Forelimb muscle (tissue), 1 donor: ENCODE results near the gene SMYD3. TPM values are rescaled to one million over a fixed set of nuclear protein-coding genes. Genes with fewer than 3 reads are reported as not detected.

ENCODE experiments used
- DNase-seq: peaks from one replicate; pipeline ENCODE4 v3.0.0-alpha.2; 2013; ENCODE audit warnings: low read depth
- polyA plus RNA-seq: library from polyadenylated mRNA; unstranded; fragments of 120-200 nt; gene quantifications from one replicate; pipeline ENCODE4 v1.2.1, GENCODE V29; 2013; ENCODE audit not compliant: insufficient read length

The SMYD3 gene
- polyA plus RNA-seq, 1 donor, result 7.9 TPM

DNA sequence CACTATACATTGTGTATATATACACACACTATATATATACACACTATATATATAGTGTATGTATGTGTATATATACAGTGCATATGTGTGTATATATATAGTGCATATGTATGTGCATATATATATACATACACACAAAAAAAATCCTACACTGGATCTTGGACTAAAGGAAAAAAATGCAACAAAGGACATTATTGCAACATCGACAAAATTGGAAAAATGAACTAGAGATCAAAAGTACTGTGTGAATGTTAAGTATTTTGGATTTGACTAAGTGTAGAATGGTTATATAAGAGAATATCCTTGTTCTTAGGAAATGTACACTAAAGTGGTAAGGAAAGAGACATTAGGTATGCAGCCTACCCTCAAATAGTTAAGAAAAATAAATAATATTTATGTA is 36.5 kb downstream of the SMYD3 start:
- DNase-seq, result no peak

DNA sequence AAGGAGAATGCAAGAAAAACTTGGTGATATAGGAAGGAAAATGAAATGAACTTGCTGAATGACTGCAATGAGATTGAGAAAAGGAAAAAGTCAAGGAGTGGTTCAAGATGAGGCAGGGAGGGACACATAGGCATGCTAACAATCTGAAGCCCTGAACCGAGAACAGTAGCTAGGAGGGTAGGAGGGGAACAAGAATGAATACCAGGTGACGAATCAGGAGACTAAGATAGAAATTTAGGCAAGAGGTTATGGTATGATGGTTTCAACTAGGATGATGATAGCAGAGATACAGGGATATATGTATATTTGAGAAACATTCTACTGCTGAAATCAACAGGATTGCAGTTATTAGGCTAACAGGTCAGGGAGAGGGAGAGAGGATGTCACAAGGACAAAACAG is 44.1 kb downstream of the SMYD3 start:
- DNase-seq, result no peak

DNA sequence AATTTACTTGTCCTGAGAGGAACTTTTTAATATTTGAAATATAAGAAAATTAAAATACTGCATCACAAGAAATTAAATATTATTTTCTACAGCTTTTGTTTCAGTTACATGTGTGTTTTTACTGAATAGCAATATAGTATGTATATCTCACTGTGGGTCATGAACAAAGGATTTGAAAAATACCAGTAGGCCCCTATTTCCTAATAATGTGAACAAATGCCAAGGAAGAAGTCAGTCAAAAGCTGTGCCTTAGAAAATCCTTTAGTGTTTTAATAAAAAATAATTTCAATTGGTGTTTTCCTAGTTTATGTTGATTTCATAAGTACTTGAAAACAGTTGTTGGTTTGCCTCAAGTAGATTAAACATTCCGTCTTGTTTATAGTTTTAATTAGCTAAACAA is 46.7 kb downstream of the SMYD3 start:
- DNase-seq, result no peak

DNA sequence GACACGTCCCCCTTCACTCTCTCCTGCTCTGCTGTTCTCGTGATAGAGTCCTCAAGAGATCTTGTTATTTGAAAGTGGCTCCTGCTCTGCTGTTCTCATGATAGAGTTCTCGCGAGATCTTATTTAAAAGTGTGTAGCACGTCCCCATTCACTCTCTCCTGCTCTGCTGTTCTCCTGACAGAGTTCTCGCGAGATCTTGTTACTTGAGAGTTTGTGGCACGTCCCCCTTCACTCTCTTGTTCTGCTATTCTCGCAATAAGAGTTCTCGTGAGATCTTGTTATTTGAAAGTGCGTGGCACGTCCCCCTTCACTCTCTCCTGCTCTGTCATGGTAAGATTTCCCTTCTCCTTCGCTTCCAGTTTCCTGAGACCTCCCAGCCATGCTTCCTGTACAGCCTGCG is 47.9 kb downstream of the SMYD3 start:
- no peak for DNase-seq

DNA sequence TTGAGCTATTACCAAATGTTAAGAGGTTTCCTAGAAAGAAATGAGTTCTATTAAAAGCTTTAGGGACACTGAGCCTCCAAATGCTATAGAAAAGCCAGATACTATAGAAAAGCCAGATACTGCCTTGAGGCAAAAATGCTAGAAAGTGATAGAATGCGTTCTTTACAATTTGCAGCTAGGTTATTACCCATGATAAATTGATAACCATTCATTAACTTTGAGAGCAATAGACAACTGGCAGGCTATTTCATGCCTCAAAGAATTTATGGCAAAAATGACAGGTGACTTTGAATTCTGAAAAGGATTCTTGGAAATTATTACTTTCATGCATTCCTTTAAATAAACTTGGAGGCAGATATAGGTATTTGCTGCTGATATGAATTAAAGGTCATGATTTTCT is 51.6 kb downstream of the SMYD3 start:
- no peak for DNase-seq

DNA sequence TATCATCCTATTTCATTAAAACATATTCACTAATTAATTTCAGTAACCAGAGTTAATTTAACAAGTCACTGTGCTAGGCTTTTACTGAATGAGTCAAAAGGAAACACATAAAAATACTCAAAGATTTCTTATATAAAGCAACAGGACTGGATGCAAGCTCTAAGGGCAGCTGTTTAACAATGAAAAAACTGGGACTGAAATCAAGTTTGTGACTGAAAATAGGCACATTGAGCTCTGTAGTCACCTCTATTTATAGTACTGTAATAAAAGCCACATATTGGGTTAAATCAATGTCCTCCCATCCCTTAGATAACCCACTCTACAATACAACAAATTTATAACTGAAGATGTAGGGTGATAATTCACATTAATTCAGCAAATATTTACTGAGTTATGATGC is 52.4 kb downstream of the SMYD3 start:
- DNase-seq, result no peak

DNA sequence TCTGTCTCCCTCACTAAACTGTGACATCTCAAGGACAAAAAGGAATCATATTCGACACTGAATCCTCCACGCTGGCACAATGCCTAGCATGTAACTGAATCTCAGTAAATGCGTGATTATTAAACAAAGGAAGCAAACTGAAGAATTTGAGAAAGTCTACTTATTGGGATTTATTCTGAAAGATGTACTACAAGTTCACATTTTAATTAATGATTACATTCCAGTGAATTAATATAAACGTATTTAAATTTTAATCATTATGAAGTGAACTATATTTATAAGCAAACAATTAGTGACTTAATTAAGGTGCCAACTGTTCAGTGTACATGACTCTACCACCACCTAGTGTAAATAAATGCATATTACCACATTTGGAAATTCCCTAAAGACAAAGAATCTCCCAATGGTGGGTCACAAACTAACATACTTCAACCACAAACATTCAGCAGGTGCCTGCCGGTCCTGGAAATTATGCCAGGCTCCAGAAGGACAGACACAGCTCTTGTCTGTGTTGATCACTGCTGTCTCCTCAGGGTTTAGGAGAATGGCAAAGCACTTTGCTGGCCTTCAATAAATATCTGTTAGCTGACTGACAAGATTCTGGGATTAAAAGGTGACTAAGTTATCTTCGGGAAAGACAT is 56.3 kb downstream of the SMYD3 start:
- DNase-seq, result no peak

DNA sequence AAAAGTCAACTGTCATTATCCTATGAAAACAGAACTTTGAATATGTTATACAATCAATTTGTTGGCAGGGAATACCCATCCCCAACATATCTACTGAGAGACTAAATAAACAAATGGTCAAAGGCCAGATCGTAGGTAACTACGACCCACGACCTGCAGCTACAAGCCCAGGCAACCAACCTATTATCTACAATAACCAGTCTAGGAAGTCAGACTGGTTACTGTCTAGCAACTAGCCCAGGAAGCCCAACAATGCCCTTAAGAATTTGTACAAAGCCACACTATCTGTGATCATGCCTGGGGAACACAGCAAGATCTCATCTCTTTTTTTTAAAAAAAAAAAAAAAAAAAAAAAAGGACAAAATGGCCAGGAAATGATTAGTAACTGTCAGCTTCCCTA is 58.7 kb downstream of the SMYD3 start:
- DNase-seq, result no peak

DNA sequence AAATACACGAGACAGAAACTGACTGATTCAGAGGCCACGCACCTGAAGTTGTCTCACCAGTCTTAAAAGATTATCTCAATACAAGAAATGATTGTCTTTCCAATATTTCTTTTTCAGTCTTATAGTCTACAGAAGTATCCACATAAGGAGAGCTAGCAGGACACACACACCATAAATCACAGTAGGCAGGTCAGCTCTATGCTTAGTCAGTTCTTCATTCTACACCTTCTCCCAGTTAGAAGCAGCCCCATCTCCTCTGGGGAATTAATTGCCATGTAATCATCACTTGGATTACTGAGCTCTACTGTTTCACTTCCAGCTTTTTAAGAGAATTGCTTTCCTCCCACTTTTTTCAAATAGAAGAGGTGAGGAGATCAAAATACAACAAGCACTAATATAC is 59.6 kb downstream of the SMYD3 start:
- DNase-seq, result no peak

DNA sequence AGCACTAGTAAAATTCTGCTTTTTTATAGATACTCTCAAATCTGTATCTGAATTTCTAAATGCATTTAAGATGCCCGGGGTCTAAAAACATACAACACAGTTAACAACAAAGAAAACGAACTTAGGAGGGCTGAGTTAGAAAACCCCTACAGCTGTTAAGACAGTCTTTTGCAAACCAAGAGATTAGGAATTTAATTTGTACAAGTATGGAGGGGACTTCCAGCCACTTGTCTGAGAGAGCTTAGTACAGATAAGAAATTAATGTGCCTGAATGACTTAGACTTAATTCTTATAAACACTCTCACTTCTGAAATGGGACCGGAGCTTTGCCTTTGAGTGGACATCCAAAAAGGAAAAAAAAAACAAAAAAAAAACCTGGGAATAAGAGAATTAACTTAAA is 61.6 kb downstream of the SMYD3 start:
- no peak for DNase-seq

DNA sequence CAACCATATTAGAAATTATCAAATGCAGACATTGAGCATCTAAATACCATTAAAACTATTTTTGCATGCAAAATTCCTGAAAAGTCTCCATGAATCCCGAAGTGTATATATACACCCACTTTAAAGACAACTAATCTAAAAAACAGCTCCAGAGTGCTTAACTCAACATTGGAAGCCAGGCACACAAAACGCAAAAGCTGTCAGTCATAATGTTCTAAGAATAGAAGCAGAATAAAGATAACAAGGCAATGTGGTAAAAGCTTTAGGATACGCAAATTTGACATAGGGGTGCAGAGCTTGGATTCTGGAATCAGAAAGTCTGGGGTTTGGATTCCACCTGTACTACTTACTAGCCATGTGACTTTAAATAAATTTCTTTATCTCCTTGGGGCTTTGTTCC is 62.5 kb downstream of the SMYD3 start:
- no peak for DNase-seq

DNA sequence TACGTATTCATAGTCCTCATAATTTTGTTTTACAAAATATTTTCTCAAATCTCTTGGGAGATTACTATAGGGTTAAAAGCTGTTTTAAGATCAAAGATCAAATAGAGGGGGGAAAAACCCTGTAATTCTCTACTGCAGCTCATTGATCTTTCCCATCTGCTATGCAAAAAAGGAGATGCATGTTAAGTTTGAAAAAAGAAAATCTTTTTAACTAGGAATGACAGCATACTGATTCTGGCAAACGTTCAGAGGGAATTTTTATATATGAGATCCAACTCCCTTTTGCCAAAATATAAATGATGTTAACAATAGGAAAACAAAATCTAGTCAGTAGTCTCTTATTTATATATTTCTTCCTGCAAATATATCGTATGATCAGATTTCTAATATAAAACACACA is 69.1 kb downstream of the SMYD3 start:
- DNase-seq, result no peak

DNA sequence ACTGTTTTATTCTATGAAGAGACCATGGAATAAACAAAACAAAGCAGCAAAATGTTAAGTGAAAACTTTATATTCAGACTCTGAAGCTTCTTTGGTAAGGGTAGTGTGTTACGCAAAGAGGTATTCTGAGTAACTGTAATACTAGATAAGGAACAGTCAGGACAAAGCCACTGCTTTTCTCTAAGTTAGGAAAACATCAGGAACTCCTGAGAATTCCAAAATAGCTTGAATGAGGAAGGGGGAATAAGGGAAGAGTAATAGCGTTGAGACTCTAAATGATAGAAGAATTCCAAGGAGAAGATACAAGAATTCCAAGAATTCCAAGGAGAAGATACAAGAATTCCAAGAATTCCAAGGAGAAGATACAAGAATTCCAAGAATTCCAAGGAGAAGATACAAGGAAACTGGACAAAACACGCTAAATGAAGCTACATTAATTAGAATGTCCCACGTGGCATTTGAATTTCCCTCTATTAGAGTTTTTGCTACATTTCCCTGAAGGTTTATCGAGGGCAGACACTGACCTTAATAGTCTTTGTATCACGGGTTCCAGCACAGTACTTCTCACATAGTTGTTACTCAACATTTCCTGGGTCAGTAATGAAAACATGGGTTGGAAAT is 71.5 kb downstream of the SMYD3 start:
- DNase-seq, result no peak

DNA sequence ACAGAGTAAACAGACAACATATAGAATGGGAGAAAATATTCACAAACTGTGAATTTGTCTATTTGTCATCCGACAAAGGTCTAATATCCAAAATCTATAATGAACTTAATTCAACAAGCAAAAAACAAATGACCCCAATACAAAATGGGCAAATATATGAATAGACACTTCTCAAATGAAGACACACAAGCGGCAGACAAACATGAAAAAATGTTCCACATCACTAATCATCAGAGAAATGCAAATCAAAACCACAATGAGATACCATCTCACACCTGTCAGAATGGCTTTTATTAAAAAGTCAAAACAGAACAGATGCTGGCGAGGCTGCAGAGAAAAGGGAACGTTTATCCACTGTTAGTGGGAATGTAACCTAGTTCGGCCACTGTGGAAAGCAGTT is 72.7 kb downstream of the SMYD3 start:
- no peak for DNase-seq

DNA sequence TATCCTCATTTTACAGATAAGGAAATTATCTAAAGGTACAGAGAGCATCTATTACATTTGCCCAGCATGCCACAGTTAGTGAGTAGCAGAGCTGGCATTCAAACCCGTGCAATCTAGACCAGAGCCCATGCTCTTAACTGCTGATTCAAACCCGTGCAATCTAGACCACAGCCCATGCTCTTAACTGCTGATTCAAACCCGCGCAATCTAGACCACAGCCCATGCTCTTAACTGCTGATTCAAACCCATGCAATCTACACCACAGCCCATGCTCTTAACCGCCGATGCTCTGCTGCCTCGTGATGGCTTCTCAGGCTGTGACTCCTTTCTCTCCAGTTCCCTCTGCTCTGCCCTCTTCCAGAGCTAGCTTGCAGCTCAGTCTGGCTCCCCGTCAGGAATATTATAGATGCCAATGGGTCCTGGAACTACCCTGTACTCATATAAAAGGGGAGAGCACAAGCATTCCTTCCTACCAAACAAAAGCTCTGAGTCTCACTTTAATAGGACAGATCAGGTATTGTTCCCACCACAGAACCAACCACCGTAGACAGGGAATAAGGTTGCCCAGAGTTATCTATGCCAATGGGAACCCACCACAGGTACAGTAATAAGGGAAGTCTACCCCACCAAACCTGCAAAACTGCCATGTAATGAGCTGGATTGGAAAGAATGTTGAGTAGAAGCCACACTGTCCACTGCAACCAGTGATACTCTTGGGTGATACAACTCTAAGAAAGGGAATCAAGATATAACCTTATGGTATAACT is 78.4 kb downstream of the SMYD3 start:
- DNase-seq, result no peak

DNA sequence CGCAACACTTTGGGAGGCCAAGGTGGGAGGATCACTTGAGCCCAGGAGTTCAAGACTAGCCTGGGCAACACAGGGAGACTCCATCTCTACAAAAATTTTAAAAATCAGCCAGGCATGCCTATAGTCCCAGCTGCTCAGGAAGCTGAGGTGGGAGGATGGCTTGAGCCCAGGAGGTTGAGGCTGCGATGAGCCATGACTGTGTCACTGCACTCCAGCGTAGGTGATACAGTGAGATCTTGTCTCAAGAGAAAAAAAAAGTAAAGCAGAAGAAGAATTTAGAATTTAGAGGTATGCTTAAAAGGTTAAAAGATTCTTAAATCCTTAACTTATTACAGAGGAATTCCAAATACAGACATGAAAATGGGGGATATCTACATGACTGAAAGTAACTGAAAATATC is 79.5 kb downstream of the SMYD3 start:
- no peak for DNase-seq

DNA sequence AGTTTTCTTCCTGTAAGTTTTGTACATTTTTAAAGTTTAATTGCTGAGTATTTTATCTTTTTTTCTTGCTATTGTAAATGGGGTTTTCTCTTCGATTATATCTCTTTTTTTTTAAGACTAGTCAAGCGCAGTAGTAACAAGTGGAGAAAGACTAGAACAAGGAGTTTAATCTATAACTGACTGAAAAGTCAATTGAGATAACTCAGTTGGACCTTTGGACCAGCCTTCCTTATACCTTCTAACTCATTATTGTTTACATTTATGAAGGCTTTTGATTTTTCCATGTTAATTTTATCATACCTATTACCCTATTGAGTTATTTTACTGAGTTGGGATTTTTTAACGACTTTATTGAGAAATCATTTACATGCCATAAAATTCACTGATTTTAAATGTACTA is 81.2 kb downstream of the SMYD3 start:
- DNase-seq, result no peak

DNA sequence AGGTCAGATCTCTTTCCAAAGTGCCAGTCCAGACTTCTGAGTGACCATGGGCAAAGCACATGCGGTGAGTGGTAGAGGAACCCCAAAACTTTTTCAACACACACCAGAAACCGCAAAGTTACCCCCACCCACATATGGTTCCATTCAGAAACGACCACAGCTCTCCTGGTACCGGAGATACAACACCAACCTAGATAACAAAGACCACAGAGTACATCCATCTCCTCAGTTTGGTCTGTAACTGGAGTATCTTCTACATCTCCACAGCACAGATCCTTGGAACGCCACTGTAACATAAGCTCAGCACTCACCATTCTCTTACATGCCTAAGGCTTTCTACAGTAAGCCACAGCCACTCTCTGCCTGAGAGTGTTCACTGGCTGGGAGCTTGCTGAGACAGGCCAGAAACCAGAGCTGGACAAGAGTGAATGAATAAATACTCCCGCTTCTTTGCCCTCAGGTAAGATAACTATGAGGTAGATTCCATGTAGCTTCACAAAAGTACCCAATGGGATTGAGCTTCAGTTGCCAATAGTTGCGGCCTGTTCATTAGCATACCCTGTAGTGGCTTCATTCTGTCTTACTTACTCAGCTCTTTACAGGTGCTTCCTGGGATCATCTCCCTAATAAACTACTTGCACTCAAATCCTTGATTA is 81.8 kb downstream of the SMYD3 start:
- no peak for DNase-seq

DNA sequence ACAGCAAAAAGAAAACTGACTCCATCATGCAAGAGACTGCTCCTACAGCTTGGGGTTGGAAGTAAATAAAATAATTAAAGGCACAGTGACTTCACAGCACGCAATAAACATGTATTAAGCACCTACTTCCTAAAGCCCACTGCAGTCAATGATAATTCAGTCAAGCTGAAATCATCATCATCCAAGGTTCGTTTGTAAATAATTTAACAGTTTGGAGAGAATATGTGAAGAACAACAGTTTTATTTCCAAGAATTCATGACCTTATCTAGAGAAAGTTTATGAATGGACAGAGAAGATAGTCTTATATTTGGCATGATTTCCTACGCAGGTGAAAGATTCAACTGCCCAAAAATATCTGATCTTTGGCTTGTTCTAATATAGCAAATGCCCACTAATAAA is 86.8 kb downstream of the SMYD3 start:
- no peak for DNase-seq

DNA sequence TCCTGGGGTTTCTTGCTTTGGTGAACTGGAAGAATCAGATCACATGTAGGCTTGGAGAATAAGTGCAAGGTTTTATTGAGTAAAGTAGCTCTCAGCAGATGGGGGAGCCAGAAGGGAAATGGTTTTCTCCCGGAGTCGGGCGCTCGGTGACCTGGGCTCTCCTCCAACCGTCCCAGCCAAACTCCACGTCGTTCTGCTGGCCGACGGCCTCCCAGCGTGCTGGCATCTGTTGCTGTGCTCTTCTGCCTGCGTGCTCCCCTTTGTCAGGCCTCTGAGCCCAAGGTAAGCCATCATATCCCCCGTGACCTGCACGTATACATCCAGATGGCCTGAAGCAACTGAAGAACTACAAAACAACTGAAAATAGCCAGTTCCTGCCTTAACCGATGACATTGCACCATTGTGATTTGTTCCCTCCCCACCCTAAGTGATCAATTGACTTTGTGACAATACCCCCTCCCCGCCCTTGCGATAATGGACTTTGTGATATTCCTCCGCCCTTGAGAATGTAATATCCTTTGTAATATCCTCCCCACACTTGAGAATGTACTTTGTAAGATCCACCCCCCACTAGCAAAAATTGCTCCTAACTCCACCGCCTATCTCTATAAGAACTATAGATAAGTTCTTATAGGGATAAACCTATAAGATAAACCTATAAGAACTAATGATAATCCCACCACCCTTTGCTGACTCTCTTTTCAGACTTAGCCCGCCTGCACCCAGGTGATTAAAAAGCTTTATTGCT is 88.3 kb downstream of the SMYD3 start:
- no peak for DNase-seq

DNA sequence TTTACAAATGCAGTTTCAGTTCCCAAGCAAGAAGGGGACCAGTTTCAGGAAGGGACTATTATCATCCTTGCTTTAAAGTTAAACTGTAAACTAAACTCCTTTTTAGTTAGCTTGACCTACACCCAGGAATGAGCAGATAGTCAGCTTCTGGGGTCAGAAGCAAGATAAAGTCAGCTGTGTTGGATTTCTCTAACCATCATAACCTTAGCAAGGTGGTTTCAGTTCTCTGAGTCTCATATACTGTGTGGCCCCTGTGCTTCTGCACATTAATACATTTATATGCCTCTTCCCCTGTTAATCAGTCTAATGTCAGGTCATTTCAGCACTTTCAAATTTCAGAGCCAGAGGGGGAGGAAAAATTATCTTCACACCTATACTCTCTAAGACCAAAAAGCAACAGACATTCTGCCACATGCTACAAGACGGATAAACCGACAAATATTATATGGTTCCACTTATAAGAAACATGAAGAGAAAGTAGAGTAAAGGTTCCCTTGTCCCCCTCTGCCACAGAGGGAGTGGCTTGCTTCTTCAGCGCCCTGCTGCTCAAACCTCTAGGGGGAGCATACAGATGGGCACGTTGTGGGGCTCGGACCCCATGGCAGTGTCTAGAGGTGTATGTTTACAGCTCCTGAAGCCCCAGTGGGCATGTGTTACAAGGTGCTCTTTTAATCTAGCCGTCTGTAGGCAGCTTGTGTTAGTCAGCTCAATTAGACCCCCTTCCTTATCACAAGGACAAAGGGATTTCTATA is 89.1 kb downstream of the SMYD3 start:
- DNase-seq, result no peak
